Measurements from ENCODE around the gene TMEM50B. TPM values are rescaled to one million over a fixed set of nuclear protein-coding genes. Genes with fewer than 3 reads are reported as not detected.

Gene TMEM50B
- total and polyA plus RNA-seq, 2 of the 8 experiments (the other 6 are each of a cell fraction or from before 2014, with no cell fraction given), result 16.8 to 20.5 TPM

- DNase-seq (ENCODE audit: low read depth in 1 of 2, low spot score in 2 of 2) (no peak), FAIRE-seq (peak; percentile 7)
- Histone ChIP-seq H3K4ac (replicated peaks; ENCODE audit: insufficient read length, low read depth, low read length) (no peak overlapping the region), H2AK5ac (ENCODE audit: low read depth, low read length) (no peak overlapping the region), H4K91ac (replicated peaks; ENCODE audit: insufficient read length, low read length) (no peak overlapping the region), H2BK120ac (replicated peaks; ENCODE audit: low read depth, low read length) (no peak overlapping the region), H4K20me1 (replicated peaks in 1 of 2; ENCODE audit: control insufficient read depth in 1 of 2, insufficient read depth in 2 of 2, low read length in 2 of 2) (no peaks in the 10 kb centered on the region), H3K79me1 (ENCODE audit: low read depth, low read length) (no peaks in the 10 kb centered on the region), H3K23me2 (ENCODE audit: low read depth, low read length) (peaks cover 7% of the 10 kb centered on the region), H2BK12ac (ENCODE audit: low read depth, low read length) (no peak overlapping the region), H3K4me3 (ENCODE audit: extremely low read depth in 1 of 4, insufficient read depth in 2 of 4, low read depth in 3 of 4, low read length in 4 of 4) (peak overlapping the region; percentile 66 to 98 (median 78)), H4K8ac (ENCODE audit: extremely low read depth, insufficient read depth, low read length) (no peak overlapping the region), H3K9me3 (ENCODE audit: insufficient read depth in 2 of 2, low read depth in 1 of 2, low read length in 1 of 2) (no peaks in the 10 kb centered on the region), H3K36me3 (ENCODE audit: control insufficient read depth in 2 of 4, insufficient read depth in 4 of 4, low read length in 3 of 4) (peaks cover 0 to 8% (median 0%) of the 10 kb centered on the region in 4 experiments; a peak in 2 of 8 replicates), H4K5ac (ENCODE audit: insufficient read length, low read depth, low read length) (no peak overlapping the region), H2BK15ac (ENCODE audit: low read length) (no peak overlapping the region), H3K4me1 (replicated peaks in 1 of 4; ENCODE audit: control insufficient read depth in 3 of 4, insufficient read depth in 4 of 4, low read length in 3 of 4) (no peaks in the 10 kb centered on the region; a peak in 1 of 7 replicates), H3K27ac (ENCODE audit: low read depth, low read length) (no peak overlapping the region), H3K56ac (replicated peaks; ENCODE audit: insufficient read length, low read depth, low read length) (no peak overlapping the region), H2AFZ (ENCODE audit: low read length) (peak overlapping the region; percentile 25), H3K27me3 (replicated peaks in 1 of 4; ENCODE audit: control insufficient read depth in 3 of 4, extremely low read depth in 1 of 4, insufficient read depth in 3 of 4, low read length in 3 of 4) (no peaks in the 10 kb centered on the region), H3K14ac (ENCODE audit: insufficient read length) (no peak overlapping the region), H2BK20ac (ENCODE audit: low read length) (no peak overlapping the region), H3K23ac (ENCODE audit: insufficient read length) (no peak overlapping the region), H2BK5ac (ENCODE audit: low read depth, low read length) (no peak overlapping the region; the same call in 1 of the 2 replicates), H3K9ac (replicated peaks in 1 of 4; ENCODE audit: extremely low read depth in 1 of 4, low read depth in 3 of 4, low read length in 3 of 4) (peak overlapping the region in 1 of 4 experiments; percentile 23; a peak in 1 of 7 replicates), H3K4me2 (ENCODE audit: insufficient read depth in 1 of 2, low read depth in 2 of 2, low read length in 2 of 2) (peak overlapping the region; percentile 74 to 75), H3K79me2 (ENCODE audit: control insufficient read depth in 1 of 2, insufficient read depth in 2 of 2, low read length in 2 of 2) (no peaks in the 10 kb centered on the region), H3K18ac (ENCODE audit: extremely low read depth, low read length) (no peak overlapping the region)
- TF ChIP-seq KDM1A (IDR thresholded peaks at IDR 0.05; ENCODE audit: borderline replicate concordance, low read length), result no peak
- TF ChIP-seq SIRT6 (IDR thresholded peaks at IDR 0.05; ENCODE audit: low read length), result no peak
- no peak for TF ChIP-seq GTF2F1 (IDR thresholded peaks at IDR 0.05; ENCODE audit: borderline replicate concordance, low read depth, low read length)
- no peak for TF ChIP-seq USF2 (IDR thresholded peaks at IDR 0.05; ENCODE audit: low read length)
- peak in 1 of 2 experiments; percentile 16; a peak in 1 of 4 replicates for TF ChIP-seq HDAC2 (IDR thresholded peaks at IDR 0.05; ENCODE audit: borderline replicate concordance in 1 of 2, low read depth in 2 of 2, low read length in 2 of 2)
- ChIA-PET CTCF (ENCODE audit: partially characterized antibody) (interaction anchor here (1.0 to 1.1 kb wide), 2 partner anchors 9 to 11 kb away, joined by 3 read pairs; partner anchors contain the start of gene TMEM50B), POLR2A (ENCODE audit: partially characterized antibody) (interaction anchor here (0.8 to 2.6 kb wide), 9 partner anchors 10 to 718 kb away, joined by 3 to 30 read pairs (median 4); partner anchors contain the start of genes DONSON and TMEM50B)
- 35% methylated on average over 12 of the region's 12 CpGs; no CpG with 5 or more reads in 1 of the 2 experiments for WGBS, 2 experiments (ENCODE audit: extremely low coverage in 1 of 2, insufficient coverage in 1 of 2, insufficient read length in 1 of 2, insufficient replicate concordance in 2 of 2, low coverage in 1 of 2, low lambda C conversion rate in 2 of 2, missing lambda C conversion rate in 1 of 2)
These were observed 11.2 kb upstream of the TMEM50B start for GRCh38 chr21:33490991-33491372.
